ENCODE measurements around the gene ABCG1. TPM values are rescaled to one million over a fixed set of nuclear protein-coding genes. Genes with fewer than 3 reads are reported as not detected.

Gene ABCG1
- total and polyA plus RNA-seq, 2 of the 4 experiments (the other 2 are of a cell fraction): 0.19 to 0.36 TPM

- dilution Hi-C loops (cut with HindIII; ENCODE audit: low sequenced_read_pairs, unreplicated experiment): no loop called here
- Histone ChIP-seq H4K91ac (ENCODE audit: insufficient read depth, low read depth, low read length) (no peak overlapping the region), H2AK5ac (ENCODE audit: low read depth, low read length) (no peak overlapping the region), H2AK9ac (replicated peaks; ENCODE audit: low read depth, low read length, poor library complexity) (no peak overlapping the region), H3K4me3 (ENCODE audit: insufficient read depth, low read depth, low read length) (no peak overlapping the region), H3K79me1 (ENCODE audit: low read depth in 1 of 2, low read length in 2 of 2) (no peaks in the 10 kb centered on the region), H3K27ac (ENCODE audit: insufficient read depth, low read length) (no peak overlapping the region), H3K4ac (ENCODE audit: low read depth, low read length) (no peak overlapping the region), H3K27me3 (ENCODE audit: control insufficient read depth, insufficient read depth, low read length) (peaks cover 19% of the 10 kb centered on the region), H4K8ac (ENCODE audit: low read depth in 2 of 2, low read length in 2 of 2) (no peak overlapping the region), H3K56ac (ENCODE audit: extremely low read depth, insufficient read depth, low read length) (no peak overlapping the region), H3K9me1 (ENCODE audit: insufficient read depth, low read length) (no peaks in the 10 kb centered on the region), H2BK5ac (ENCODE audit: low read depth, low read length, poor library complexity, severe bottlenecking) (no peak overlapping the region), H3K9ac (ENCODE audit: low read depth, low read length) (no peak overlapping the region), H2BK120ac (ENCODE audit: low read depth, low read length) (no peak overlapping the region), H4K5ac (ENCODE audit: low read depth, low read length) (no peak overlapping the region), H2BK20ac (ENCODE audit: low read depth, low read length) (no peak overlapping the region), H2BK15ac (ENCODE audit: low read depth, low read length) (no peak overlapping the region), H4K20me1 (ENCODE audit: insufficient read depth, low read length) (no peaks in the 10 kb centered on the region), H3K9me3 (ENCODE audit: control insufficient read depth, insufficient read depth, low read length) (no peaks in the 10 kb centered on the region; the same call in 1 of the 2 replicates), H3K23ac (ENCODE audit: low read depth, low read length) (no peak overlapping the region), H3K4me1 (ENCODE audit: control insufficient read depth, insufficient read depth, low read length) (no peaks in the 10 kb centered on the region; the same call in 1 of the 2 replicates), H3K14ac (replicated peaks; ENCODE audit: low read depth, low read length) (no peak overlapping the region), H2AFZ (replicated peaks; ENCODE audit: low read length, poor library complexity) (no peak overlapping the region), H3K4me2 (ENCODE audit: low read depth, low read length) (no peak overlapping the region), H3K18ac (ENCODE audit: low read depth, low read length) (no peak overlapping the region), H3K36me3 (ENCODE audit: control insufficient read depth, insufficient read depth, low read length) (no peaks in the 10 kb centered on the region)
- intact Hi-C loops (cut with micrococcal nuclease): no loop called here
- POLR2A ChIA-PET (ENCODE audit: unreplicated experiment): no interaction called here
- CTCF ChIA-PET: no interaction called here
- no peak for TF ChIP-seq MAZ (IDR thresholded peaks at IDR 0.05; ENCODE audit: borderline replicate concordance, low read depth, low read length)
- no peak for TF ChIP-seq RCOR1 (IDR thresholded peaks at IDR 0.05; ENCODE audit: insufficient replicate concordance, low read length)
- no peak for TF ChIP-seq USF2 (IDR thresholded peaks at IDR 0.05; ENCODE audit: low read depth, low read length)
- no peak for TF ChIP-seq CEBPB (IDR thresholded peaks at IDR 0.05; ENCODE audit: low read depth, low read length)
- TF ChIP-seq RFX5 (IDR thresholded peaks at IDR 0.05; ENCODE audit: low read depth, low read length): no peak
- TF ChIP-seq MAFK (IDR thresholded peaks at IDR 0.05; ENCODE audit: low read depth, low read length): no peak
- no peak for TF ChIP-seq MXI1 (IDR thresholded peaks at IDR 0.05; ENCODE audit: borderline replicate concordance, low read depth, low read length)
- TF ChIP-seq FOS (IDR thresholded peaks at IDR 0.05; ENCODE audit: low read depth, low read length): no peak
- TF ChIP-seq NFE2L2 (IDR thresholded peaks at IDR 0.05; ENCODE audit: low read depth, low read length): no peak
- no peak for TF ChIP-seq ELK1 (IDR thresholded peaks at IDR 0.05; ENCODE audit: borderline replicate concordance, low read depth, low read length)
- no peak for TF ChIP-seq CHD1 (IDR thresholded peaks at IDR 0.05; ENCODE audit: low read depth, low read length)
- TF ChIP-seq SMC3 (IDR thresholded peaks at IDR 0.05; ENCODE audit: low read depth, low read length): no peak
- no peak for TF ChIP-seq CTCF (conservative IDR thresholded peaks at IDR 0.05; ENCODE audit: low read depth, low read length)
- TF ChIP-seq BHLHE40 (IDR thresholded peaks at IDR 0.05; ENCODE audit: low read depth, low read length): no peak
- TF ChIP-seq RAD21 (IDR thresholded peaks at IDR 0.05; ENCODE audit: low read length): no peak
- TF ChIP-seq POLR2A (IDR thresholded peaks at IDR 0.05; ENCODE audit: low read depth, low read length): no peak
- WGBS, 2 experiments (ENCODE audit: extremely low coverage in 2 of 2, insufficient read length in 1 of 2): 20% methylated on average over 1 of the region's 5 CpGs; no CpG with 5 or more reads in 1 of the 2 experiments
- no TSS peak for BruUV-seq (replicated peaks)
- no peak for DNase-seq
- ATAC-seq (ENCODE audit: low read depth): no peak
- in situ Hi-C loops (cut with MboI; ENCODE audit: low sequenced_read_pairs): no loop called here
Observed at GRCh38 chr21:42332557-42333317, 113.8 kb downstream of the ABCG1 start.
